ENCODE measurements around the gene DLGAP1. TPM values are rescaled to one million over a fixed set of nuclear protein-coding genes. Genes with fewer than 3 reads are reported as not detected.

The DLGAP1 gene
- total and polyA plus RNA-seq, 2 experiments from 2014 or later: 17.0 to 48.5 TPM

GRCh38 chr18:3845161-3845560 lies 609.9 kb downstream of the DLGAP1 start:
- DNase-seq (ENCODE audit: low spot score) (no peak), ATAC-seq (no peak)
- 0 out of 2 replicates have a peak, but pooled peaks cover 3% of the 10 kb centered on the region for H3K4me1 ChIP-seq (ENCODE audit: insufficient read depth)
- H3K4me3 ChIP-seq: no peak overlapping the region
- no peak overlapping the region for H3K4me3 Mint-ChIP-seq
- H3K27me3 ChIP-seq (ENCODE audit: insufficient read depth): no peaks in the 10 kb centered on the region
- H3K9me2 ChIP-seq (ENCODE audit: insufficient read depth): no peaks in the 10 kb centered on the region
- no peaks in the 10 kb centered on the region for H3K36me3 ChIP-seq (ENCODE audit: insufficient read depth)
- no peak overlapping the region for H2AFZ ChIP-seq
- H3K27ac ChIP-seq (ENCODE audit: low read depth): no peak overlapping the region
- H4K20me1 ChIP-seq (replicated peaks; ENCODE audit: insufficient read depth): no peaks in the 10 kb centered on the region
- no peak overlapping the region for H3K4me2 ChIP-seq
- H3K79me2 ChIP-seq (replicated peaks; ENCODE audit: insufficient read depth): no peaks in the 10 kb centered on the region
- H3K9me3 Mint-ChIP-seq: no peaks in the 10 kb centered on the region
- TF ChIP-seq, protein P1, sequence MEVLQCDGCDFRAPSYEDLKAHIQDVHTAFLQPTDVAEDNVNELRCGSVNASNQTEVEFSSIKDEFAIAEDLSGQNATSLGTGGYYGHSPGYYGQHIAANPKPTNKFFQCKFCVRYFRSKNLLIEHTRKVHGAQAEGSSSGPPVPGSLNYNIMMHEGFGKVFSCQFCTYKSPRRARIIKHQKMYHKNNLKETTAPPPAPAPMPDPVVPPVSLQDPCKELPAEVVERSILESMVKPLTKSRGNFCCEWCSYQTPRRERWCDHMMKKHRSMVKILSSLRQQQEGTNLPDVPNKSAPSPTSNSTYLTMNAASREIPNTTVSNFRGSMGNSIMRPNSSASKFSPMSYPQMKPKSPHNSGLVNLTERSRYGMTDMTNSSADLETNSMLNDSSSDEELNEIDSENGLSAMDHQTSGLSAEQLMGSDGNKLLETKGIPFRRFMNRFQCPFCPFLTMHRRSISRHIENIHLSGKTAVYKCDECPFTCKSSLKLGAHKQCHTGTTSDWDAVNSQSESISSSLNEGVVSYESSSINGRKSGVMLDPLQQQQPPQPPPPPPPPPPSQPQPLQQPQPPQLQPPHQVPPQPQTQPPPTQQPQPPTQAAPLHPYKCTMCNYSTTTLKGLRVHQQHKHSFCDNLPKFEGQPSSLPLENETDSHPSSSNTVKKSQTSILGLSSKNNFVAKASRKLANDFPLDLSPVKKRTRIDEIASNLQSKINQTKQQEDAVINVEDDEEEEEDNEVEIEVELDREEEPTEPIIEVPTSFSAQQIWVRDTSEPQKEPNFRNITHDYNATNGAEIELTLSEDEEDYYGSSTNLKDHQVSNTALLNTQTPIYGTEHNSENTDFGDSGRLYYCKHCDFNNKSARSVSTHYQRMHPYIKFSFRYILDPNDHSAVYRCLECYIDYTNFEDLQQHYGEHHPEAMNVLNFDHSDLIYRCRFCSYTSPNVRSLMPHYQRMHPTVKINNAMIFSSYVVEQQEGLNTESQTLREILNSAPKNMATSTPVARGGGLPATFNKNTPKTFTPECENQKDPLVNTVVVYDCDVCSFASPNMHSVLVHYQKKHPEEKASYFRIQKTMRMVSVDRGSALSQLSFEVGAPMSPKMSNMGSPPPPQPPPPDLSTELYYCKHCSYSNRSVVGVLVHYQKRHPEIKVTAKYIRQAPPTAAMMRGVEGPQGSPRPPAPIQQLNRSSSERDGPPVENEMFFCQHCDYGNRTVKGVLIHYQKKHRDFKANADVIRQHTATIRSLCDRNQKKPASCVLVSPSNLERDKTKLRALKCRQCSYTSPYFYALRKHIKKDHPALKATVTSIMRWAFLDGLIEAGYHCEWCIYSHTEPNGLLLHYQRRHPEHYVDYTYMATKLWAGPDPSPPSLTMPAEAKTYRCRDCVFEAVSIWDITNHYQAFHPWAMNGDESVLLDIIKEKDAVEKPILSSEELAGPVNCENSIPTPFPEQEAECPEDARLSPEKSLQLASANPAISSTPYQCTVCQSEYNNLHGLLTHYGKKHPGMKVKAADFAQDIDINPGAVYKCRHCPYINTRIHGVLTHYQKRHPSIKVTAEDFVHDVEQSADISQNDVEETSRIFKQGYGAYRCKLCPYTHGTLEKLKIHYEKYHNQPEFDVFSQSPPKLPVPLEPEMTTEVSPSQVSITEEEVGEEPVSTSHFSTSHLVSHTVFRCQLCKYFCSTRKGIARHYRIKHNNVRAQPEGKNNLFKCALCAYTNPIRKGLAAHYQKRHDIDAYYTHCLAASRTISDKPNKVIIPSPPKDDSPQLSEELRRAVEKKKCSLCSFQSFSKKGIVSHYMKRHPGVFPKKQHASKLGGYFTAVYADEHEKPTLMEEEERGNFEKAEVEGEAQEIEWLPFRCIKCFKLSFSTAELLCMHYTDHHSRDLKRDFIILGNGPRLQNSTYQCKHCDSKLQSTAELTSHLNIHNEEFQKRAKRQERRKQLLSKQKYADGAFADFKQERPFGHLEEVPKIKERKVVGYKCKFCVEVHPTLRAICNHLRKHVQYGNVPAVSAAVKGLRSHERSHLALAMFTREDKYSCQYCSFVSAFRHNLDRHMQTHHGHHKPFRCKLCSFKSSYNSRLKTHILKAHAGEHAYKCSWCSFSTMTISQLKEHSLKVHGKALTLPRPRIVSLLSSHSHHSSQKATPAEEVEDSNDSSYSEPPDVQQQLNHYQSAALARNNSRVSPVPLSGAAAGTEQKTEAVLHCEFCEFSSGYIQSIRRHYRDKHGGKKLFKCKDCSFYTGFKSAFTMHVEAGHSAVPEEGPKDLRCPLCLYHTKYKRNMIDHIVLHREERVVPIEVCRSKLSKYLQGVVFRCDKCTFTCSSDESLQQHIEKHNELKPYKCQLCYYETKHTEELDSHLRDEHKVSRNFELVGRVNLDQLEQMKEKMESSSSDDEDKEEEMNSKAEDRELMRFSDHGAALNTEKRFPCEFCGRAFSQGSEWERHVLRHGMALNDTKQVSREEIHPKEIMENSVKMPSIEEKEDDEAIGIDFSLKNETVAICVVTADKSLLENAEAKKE (CRISPR knock-in tag; IDR thresholded peaks at IDR 0.05): no peak
- TF ChIP-seq, protein P2, sequence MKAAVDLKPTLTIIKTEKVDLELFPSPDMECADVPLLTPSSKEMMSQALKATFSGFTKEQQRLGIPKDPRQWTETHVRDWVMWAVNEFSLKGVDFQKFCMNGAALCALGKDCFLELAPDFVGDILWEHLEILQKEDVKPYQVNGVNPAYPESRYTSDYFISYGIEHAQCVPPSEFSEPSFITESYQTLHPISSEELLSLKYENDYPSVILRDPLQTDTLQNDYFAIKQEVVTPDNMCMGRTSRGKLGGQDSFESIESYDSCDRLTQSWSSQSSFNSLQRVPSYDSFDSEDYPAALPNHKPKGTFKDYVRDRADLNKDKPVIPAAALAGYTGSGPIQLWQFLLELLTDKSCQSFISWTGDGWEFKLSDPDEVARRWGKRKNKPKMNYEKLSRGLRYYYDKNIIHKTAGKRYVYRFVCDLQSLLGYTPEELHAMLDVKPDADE (IDR thresholded peaks at IDR 0.05): no peak
- TF ChIP-seq STAT1 (IDR thresholded peaks at IDR 0.05; ENCODE audit: unreplicated experiment): no peak
- TF ChIP-seq, protein P3, sequence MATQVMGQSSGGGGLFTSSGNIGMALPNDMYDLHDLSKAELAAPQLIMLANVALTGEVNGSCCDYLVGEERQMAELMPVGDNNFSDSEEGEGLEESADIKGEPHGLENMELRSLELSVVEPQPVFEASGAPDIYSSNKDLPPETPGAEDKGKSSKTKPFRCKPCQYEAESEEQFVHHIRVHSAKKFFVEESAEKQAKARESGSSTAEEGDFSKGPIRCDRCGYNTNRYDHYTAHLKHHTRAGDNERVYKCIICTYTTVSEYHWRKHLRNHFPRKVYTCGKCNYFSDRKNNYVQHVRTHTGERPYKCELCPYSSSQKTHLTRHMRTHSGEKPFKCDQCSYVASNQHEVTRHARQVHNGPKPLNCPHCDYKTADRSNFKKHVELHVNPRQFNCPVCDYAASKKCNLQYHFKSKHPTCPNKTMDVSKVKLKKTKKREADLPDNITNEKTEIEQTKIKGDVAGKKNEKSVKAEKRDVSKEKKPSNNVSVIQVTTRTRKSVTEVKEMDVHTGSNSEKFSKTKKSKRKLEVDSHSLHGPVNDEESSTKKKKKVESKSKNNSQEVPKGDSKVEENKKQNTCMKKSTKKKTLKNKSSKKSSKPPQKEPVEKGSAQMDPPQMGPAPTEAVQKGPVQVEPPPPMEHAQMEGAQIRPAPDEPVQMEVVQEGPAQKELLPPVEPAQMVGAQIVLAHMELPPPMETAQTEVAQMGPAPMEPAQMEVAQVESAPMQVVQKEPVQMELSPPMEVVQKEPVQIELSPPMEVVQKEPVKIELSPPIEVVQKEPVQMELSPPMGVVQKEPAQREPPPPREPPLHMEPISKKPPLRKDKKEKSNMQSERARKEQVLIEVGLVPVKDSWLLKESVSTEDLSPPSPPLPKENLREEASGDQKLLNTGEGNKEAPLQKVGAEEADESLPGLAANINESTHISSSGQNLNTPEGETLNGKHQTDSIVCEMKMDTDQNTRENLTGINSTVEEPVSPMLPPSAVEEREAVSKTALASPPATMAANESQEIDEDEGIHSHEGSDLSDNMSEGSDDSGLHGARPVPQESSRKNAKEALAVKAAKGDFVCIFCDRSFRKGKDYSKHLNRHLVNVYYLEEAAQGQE (IDR thresholded peaks at IDR 0.05; ENCODE audit: unreplicated experiment): no peak
- no peak for TF ChIP-seq ZNF331 (CRISPR knock-in tag; IDR thresholded peaks at IDR 0.05; ENCODE audit: low read depth)
- TF ChIP-seq NANOG (IDR thresholded peaks at IDR 0.05; ENCODE audit: borderline replicate concordance): no peak
- no peak for TF ChIP-seq CREB1 (CRISPR knock-in tag; IDR thresholded peaks at IDR 0.05; ENCODE audit: low read depth)
- no peak for TF ChIP-seq CTCF (conservative IDR thresholded peaks at IDR 0.05; ENCODE audit: low read depth in 2 of 2)
- no peak for TF ChIP-seq EZH2phosphoT487 (IDR thresholded peaks at IDR 0.05; ENCODE audit: unreplicated experiment)
- TF ChIP-seq POLR2AphosphoS5 (IDR thresholded peaks at IDR 0.05; ENCODE audit: low read depth): no peak
- TF ChIP-seq EZH2 (IDR thresholded peaks at IDR 0.05; ENCODE audit: low read depth, unreplicated experiment): no peak
- no peak for TF ChIP-seq ZNF114 (CRISPR knock-in tag; IDR thresholded peaks at IDR 0.05)
- no peak for TF ChIP-seq JUNB (IDR thresholded peaks at IDR 0.05; ENCODE audit: unreplicated experiment)
- H3F3A ChIP-seq (replicated peaks; ENCODE audit: low read depth): no peaks in the 10 kb centered on the region
- no peak overlapping the region for H3K27ac Mint-ChIP-seq
- H3K4me1 Mint-ChIP-seq: peaks cover 4% of the 10 kb centered on the region
- H3K36me3 Mint-ChIP-seq (ENCODE audit: low read depth): no peaks in the 10 kb centered on the region
- H3K27me3 Mint-ChIP-seq (ENCODE audit: insufficient read depth, low read depth, poor library complexity): no peaks in the 10 kb centered on the region

All from GM23338 (cell line).